Left lung (tissue), 10 donors: ENCODE results near the gene MYL12A. TPM values are rescaled to one million over a fixed set of nuclear protein-coding genes. Genes with fewer than 3 reads are reported as not detected.

Experiments
- ATAC-seq: fragments of 200-7000 bp; cut with Tn5 transposase; one replicate; pipeline ENCODE4 v1.9.1; 2020; ENCODE audit warnings: moderate library complexity
- DNase-seq, 4 donors: peaks; one replicate each; pipeline ENCODE4 v3.0.0-alpha.2; 2013 to 2020
- H3K27ac ChIP-seq, 2 donors: fragments of 200-600 bp; sonication (generic) in 1 of 2; one replicate each; pipeline versions ENCODE4 v1.5.0 to v1.8.0; 2020 to 2021
- H3K27me3 ChIP-seq, 2 donors: fragments of 200-600 bp; sonication (generic) in 1 of 2; one replicate each; pipeline versions ENCODE4 v1.5.0 to v1.8.0; 2020 to 2021
- H3K36me3 ChIP-seq, 2 donors: fragments of 200-600 bp; sonication (generic) in 1 of 2; one replicate each; pipeline versions ENCODE4 v1.5.0 to v1.8.0; 2020 to 2021
- H3K4me1 ChIP-seq, 2 donors: fragments of 200-600 bp; one replicate each; pipeline ENCODE4 v1.8.0; 2021
- H3K4me3 ChIP-seq, 2 donors: fragments of 200-600 bp; sonication (generic) in 1 of 2; one replicate each; pipeline versions ENCODE4 v1.5.0 to v1.8.0; 2020 to 2021; ENCODE audit warnings: mild to moderate bottlenecking in 1 of 2
- H3K9me3 ChIP-seq, 2 donors: fragments of 200-600 bp; sonication (generic) in 1 of 2; one replicate each; pipeline versions ENCODE4 v1.5.0 to v1.8.0; 2020 to 2021
- CTCF ChIP-seq, 2 donors: fragments of 200-600 bp; sonication (generic) in 1 of 2; IDR thresholded peaks; one replicate each; pipeline versions ENCODE4 v1.5.0 to v1.8.0; 2021; ENCODE audit warnings: antibody characterized with exemption in 2 of 2
- intact Hi-C, 2 donors: fragments of 100-400 bp; cut with DNase I; formaldehyde crosslinking; loops; one replicate each; pipeline versions ENCODE4 v1.11.2 to v1.14.2; 2022
- polyA plus RNA-seq, 6 donors: library from polyadenylated mRNA; unstranded; fragments of 120-200 nt; gene quantifications; one replicate each; pipeline ENCODE4 v1.2.1, GENCODE V29; 2013; ENCODE audit not compliant: insufficient read length in 6 of 6
- total RNA-seq, 2 donors: library from RNA; stranded (reverse); fragmentation: NEBNext Ultra II Directional; extraction: Animal tissue kit (Norgen Biotek cat#: 25700); gene quantifications; one replicate each; pipeline ENCODE4 v1.2.1, GENCODE V29; 2021
- donor health status: DM: no; HTN: yes; CAD: no.
- donor health status: DM: no; HTN: no; CAD: no.

Gene MYL12A
- total and polyA plus RNA-seq, 8 donors: 324 to 556 (median 361) TPM

- no peaks in the 10 kb centered on the region for H3K36me3 ChIP-seq
- intact Hi-C loops: no loop called here
- no peaks in the 10 kb centered on the region for H3K9me3 ChIP-seq
- H3K4me1 ChIP-seq: peaks cover 0 to 7% of the 10 kb centered on the region in 2 donors
- peaks cover 0 to 8% of the 10 kb centered on the region in 2 donors for H3K27me3 ChIP-seq
- peak; percentile 98 for ATAC-seq
- TF ChIP-seq CTCF (IDR thresholded peaks at IDR 0.05): peak; percentile 21 to 46
- DNase-seq: peak; percentile 52 to 91 (median 88)
- H3K4me3 ChIP-seq: peak overlapping the region; percentile 49 to 61
- peak overlapping the region; percentile 45 to 59 for H3K27ac ChIP-seq
Observed at GRCh38 chr18:3297025-3297984, 49.7 kb downstream of the MYL12A start.

GRCh38 chr18:3304832-3305231 lies 57.2 kb downstream of the MYL12A start:
- no peak for DNase-seq
- no peaks in the 10 kb centered on the region for H3K9me3 ChIP-seq
- intact Hi-C loops: no loop called here

GRCh38 chr18:3305354-3305762 lies 57.8 kb downstream of the MYL12A start:
- ATAC-seq (peak; percentile 68), DNase-seq (no peak)
- Histone ChIP-seq H3K4me1 (no peaks in the 10 kb centered on the region), H3K9me3 (no peaks in the 10 kb centered on the region), H3K27ac (no peak overlapping the region), H3K27me3 (peaks cover 0 to 5% of the 10 kb centered on the region in 2 donors), H3K36me3 (no peaks in the 10 kb centered on the region), H3K4me3 (no peak overlapping the region)
- no peak for TF ChIP-seq CTCF (IDR thresholded peaks at IDR 0.05)
- intact Hi-C loops: no loop called here

More at GRCh38 chr18:3304832-3305231, 57.2 kb downstream of the MYL12A start:
- Histone ChIP-seq H3K4me1 (no peaks in the 10 kb centered on the region), H3K36me3 (no peaks in the 10 kb centered on the region), H3K27me3 (peaks cover 0 to 8% of the 10 kb centered on the region in 2 donors), H3K27ac (no peak overlapping the region), H3K4me3 (no peak overlapping the region)
- no peak for ATAC-seq
- no peak for TF ChIP-seq CTCF (IDR thresholded peaks at IDR 0.05)

Other genes with a start within 250 kb of the MYL12A start
- gene LPIN2, start 234.7 kb upstream of the MYL12A start, total RNA-seq: 10 to 100 TPM; 47.3 to 63.2 TPM
- gene LPIN2, start 234.7 kb upstream of the MYL12A start, polyA plus RNA-seq: 10 to 100 TPM; 24.3 to 30.1 (median 28.2) TPM
- gene MYOM1, start 27.8 kb upstream of the MYL12A start, total RNA-seq: 1 to 10 TPM; 1.5 to 1.7 TPM
- 1 to 10 TPM; 2.0 to 4.5 (median 2.9) TPM for gene MYOM1, start 27.8 kb upstream of the MYL12A start, polyA plus RNA-seq
- 100 to 1,000 TPM; 377 to 467 TPM for gene MYL12B, start 14.3 kb downstream of the MYL12A start, total RNA-seq
- 100 to 1,000 TPM; 385 to 473 (median 420) TPM for gene MYL12B, start 14.3 kb downstream of the MYL12A start, polyA plus RNA-seq
- gene TGIF1, start 202.4 kb downstream of the MYL12A start, total RNA-seq: 10 to 100 TPM; 42.6 to 60.0 TPM
- gene TGIF1, start 202.4 kb downstream of the MYL12A start, polyA plus RNA-seq: 10 to 100 TPM; 70.6 to 95.1 (median 86.3) TPM